Activated CD8-positive, alpha-beta memory T cell treated with anti-CD3 and anti-CD28 coated beads, Interleukin-2, amount 50 U/mL, for 24 hours (primary cell): ENCODE results near the gene LALBA.
"Not testable (repeated sequence)": the region's sequence is repeated elsewhere in the genome, so short reads cannot be mapped to it uniquely, and the experiment has no call there.

Source experiments
- DNase-seq: peaks from one replicate; pipeline ENCODE4 v3.0.0-alpha.2; 2020; ENCODE audit errors: extremely low read depth

Gene LALBA

GRCh38 chr12:48527891-48528670, 41.8 kb downstream of the LALBA start:
- DNase-seq, result no peak

GRCh38 chr12:48525332-48525731, 44.5 kb downstream of the LALBA start, which contains the start of gene OR8S1:
Gene OR8S1, plus strand, starts transcription at chr12:48525632. Its CDS starts 0 bp downstream, at chr12:48525632.
- DNase-seq, result no peak

GRCh38 chr12:48520381-48520780, 49.5 kb downstream of the LALBA start:
- DNase-seq, result not testable (repeated sequence)
